Measurements from ENCODE around the gene BET1L.

DNA sequence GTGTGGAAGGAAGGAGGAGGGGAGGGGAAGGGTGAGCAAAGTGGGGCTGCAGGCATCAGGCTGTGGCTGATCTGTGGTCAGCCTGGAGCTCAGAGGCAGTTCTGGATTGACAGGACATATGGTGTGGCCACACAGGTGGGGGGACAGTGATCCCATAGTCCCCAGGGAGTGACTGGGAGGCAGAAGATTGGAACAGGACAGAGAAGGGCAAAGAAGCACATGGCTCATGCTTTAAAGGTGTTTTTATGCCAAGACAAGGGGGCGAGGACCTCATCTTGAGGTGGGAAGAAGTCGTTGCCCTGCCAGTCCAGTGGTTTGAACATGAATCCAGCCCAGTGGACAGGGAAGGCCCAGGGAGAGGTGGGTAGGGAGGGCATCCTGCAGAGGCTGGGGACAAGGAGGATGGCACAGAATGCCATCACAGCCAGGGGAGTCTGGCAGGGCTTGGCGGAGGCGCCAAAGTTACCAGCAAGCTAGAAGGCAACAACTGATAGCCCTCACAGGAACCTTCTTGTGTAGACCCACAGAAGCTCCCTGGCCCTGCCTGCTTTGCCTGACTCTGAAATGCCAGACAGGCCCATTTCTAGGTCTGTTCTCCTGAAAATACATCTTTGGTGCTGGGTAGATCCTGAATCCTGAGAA lies 3.1 kb downstream of the BET1L start:
- TF ChIP-seq EZH2 (IDR thresholded peaks at IDR 0.05; ENCODE audit: low read length, unreplicated experiment): no peak
- TF ChIP-seq, protein P1, sequence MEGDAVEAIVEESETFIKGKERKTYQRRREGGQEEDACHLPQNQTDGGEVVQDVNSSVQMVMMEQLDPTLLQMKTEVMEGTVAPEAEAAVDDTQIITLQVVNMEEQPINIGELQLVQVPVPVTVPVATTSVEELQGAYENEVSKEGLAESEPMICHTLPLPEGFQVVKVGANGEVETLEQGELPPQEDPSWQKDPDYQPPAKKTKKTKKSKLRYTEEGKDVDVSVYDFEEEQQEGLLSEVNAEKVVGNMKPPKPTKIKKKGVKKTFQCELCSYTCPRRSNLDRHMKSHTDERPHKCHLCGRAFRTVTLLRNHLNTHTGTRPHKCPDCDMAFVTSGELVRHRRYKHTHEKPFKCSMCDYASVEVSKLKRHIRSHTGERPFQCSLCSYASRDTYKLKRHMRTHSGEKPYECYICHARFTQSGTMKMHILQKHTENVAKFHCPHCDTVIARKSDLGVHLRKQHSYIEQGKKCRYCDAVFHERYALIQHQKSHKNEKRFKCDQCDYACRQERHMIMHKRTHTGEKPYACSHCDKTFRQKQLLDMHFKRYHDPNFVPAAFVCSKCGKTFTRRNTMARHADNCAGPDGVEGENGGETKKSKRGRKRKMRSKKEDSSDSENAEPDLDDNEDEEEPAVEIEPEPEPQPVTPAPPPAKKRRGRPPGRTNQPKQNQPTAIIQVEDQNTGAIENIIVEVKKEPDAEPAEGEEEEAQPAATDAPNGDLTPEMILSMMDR (conservative IDR thresholded peaks at IDR 0.05; ENCODE audit: low read depth, low read length): no peak

Data from PC-3 (cell line).